Measurements from ENCODE around the gene TBC1D24.

TBC1D24 gene

GRCh38 chr16:2458887-2459646, 15.9 kb upstream of the TBC1D24 start:
- no peaks in the 10 kb centered on the region for H3K36me3 Mint-ChIP-seq
- no peaks in the 10 kb centered on the region for H3K27me3 Mint-ChIP-seq
- H3K4me1 Mint-ChIP-seq (ENCODE audit: low read depth) = peaks cover 7% of the 10 kb centered on the region
- H3K4me3 Mint-ChIP-seq = peak overlapping the region; percentile 92
- no peaks in the 10 kb centered on the region for H3K9me3 Mint-ChIP-seq (ENCODE audit: low read depth)
- peak overlapping the region; percentile 81 for H3K27ac Mint-ChIP-seq

GRCh38 chr16:2459647-2460390, 15.1 kb upstream of the TBC1D24 start, which contains the start of gene TEDC2:
TEDC2 (plus strand) TSS chr16:2460109; CDS start chr16:2460145, 36 bp downstream.
- H3K27ac Mint-ChIP-seq = peak within 1 kb of the TSS; percentile 81
- no peaks in the 10 kb centered on the region for H3K9me3 Mint-ChIP-seq (ENCODE audit: low read depth)
- no peaks in the 10 kb centered on the region for H3K27me3 Mint-ChIP-seq
- H3K4me3 Mint-ChIP-seq = peak within 1 kb of the TSS; percentile 92
- no peaks in the 10 kb centered on the region for H3K36me3 Mint-ChIP-seq
- peaks cover 7% of the 10 kb centered on the region for H3K4me1 Mint-ChIP-seq (ENCODE audit: low read depth)

GRCh38 chr16:2460391-2460713, 14.6 kb upstream of the TBC1D24 start:
- H3K4me1 Mint-ChIP-seq (ENCODE audit: low read depth) = peaks cover 7% of the 10 kb centered on the region
- H3K4me3 Mint-ChIP-seq = peak overlapping the region; percentile 61
- H3K27ac Mint-ChIP-seq = no peak overlapping the region
- no peaks in the 10 kb centered on the region for H3K9me3 Mint-ChIP-seq (ENCODE audit: low read depth)
- no peaks in the 10 kb centered on the region for H3K27me3 Mint-ChIP-seq
- H3K36me3 Mint-ChIP-seq = no peaks in the 10 kb centered on the region

GRCh38 chr16:2460916-2461315, 14.0 kb upstream of the TBC1D24 start:
- Mint-ChIP-seq H3K9me3 (ENCODE audit: low read depth) (no peaks in the 10 kb centered on the region), H3K27ac (no peak overlapping the region), H3K4me3 (peak overlapping the region; percentile 61), H3K36me3 (no peaks in the 10 kb centered on the region), H3K4me1 (ENCODE audit: low read depth) (peaks cover 7% of the 10 kb centered on the region), H3K27me3 (no peaks in the 10 kb centered on the region)

- H3K9me3 Mint-ChIP-seq (ENCODE audit: low read depth) = no peaks in the 10 kb centered on the region
- no peaks in the 10 kb centered on the region for H3K27me3 Mint-ChIP-seq
- H3K4me3 Mint-ChIP-seq = no peak overlapping the region
- peaks cover 7% of the 10 kb centered on the region for H3K4me1 Mint-ChIP-seq (ENCODE audit: low read depth)
- H3K36me3 Mint-ChIP-seq = no peaks in the 10 kb centered on the region
- no peak overlapping the region for H3K27ac Mint-ChIP-seq
Measured at GRCh38 chr16:2462031-2462866, 12.7 kb upstream of the TBC1D24 start.

- Mint-ChIP-seq H3K36me3 (no peaks in the 10 kb centered on the region), H3K4me3 (no peak overlapping the region), H3K27ac (no peak overlapping the region), H3K27me3 (no peaks in the 10 kb centered on the region), H3K4me1 (ENCODE audit: low read depth) (peaks cover 6% of the 10 kb centered on the region), H3K9me3 (ENCODE audit: low read depth) (no peaks in the 10 kb centered on the region)
Measured at GRCh38 chr16:2464333-2464732, 10.6 kb upstream of the TBC1D24 start.

GRCh38 chr16:2465653-2466415, 9.1 kb upstream of the TBC1D24 start:
- Mint-ChIP-seq H3K4me1 (ENCODE audit: low read depth) (peaks cover 7% of the 10 kb centered on the region), H3K27me3 (peaks cover 6% of the 10 kb centered on the region), H3K4me3 (no peak overlapping the region), H3K36me3 (no peaks in the 10 kb centered on the region), H3K27ac (no peak overlapping the region), H3K9me3 (ENCODE audit: low read depth) (no peaks in the 10 kb centered on the region)

GRCh38 chr16:2466667-2467527, 8.0 kb upstream of the TBC1D24 start:
- Mint-ChIP-seq H3K9me3 (ENCODE audit: low read depth) (no peaks in the 10 kb centered on the region), H3K4me3 (peak overlapping the region; percentile 27), H3K27me3 (peaks cover 6% of the 10 kb centered on the region), H3K36me3 (no peaks in the 10 kb centered on the region), H3K27ac (no peak overlapping the region), H3K4me1 (ENCODE audit: low read depth) (peaks cover 7% of the 10 kb centered on the region)

- Mint-ChIP-seq H3K4me1 (ENCODE audit: low read depth) (peaks cover 7% of the 10 kb centered on the region), H3K27ac (no peak overlapping the region), H3K9me3 (ENCODE audit: low read depth) (no peaks in the 10 kb centered on the region), H3K27me3 (peaks cover 6% of the 10 kb centered on the region), H3K4me3 (peak overlapping the region; percentile 27), H3K36me3 (no peaks in the 10 kb centered on the region)
Measured at GRCh38 chr16:2467528-2468232, 7.2 kb upstream of the TBC1D24 start.

GRCh38 chr16:2468233-2468724, 6.6 kb upstream of the TBC1D24 start:
- H3K27me3 Mint-ChIP-seq = peaks cover 6% of the 10 kb centered on the region

GRCh38 chr16:2468725-2469398, 6.1 kb upstream of the TBC1D24 start:
- Mint-ChIP-seq H3K27ac (no peak overlapping the region), H3K27me3 (peaks cover 6% of the 10 kb centered on the region), H3K4me1 (ENCODE audit: low read depth) (peaks cover 8% of the 10 kb centered on the region), H3K4me3 (no peak overlapping the region), H3K9me3 (ENCODE audit: low read depth) (no peaks in the 10 kb centered on the region), H3K36me3 (no peaks in the 10 kb centered on the region)

More at GRCh38 chr16:2468233-2468724, 6.6 kb upstream of the TBC1D24 start:
- Mint-ChIP-seq H3K9me3 (ENCODE audit: low read depth) (no peaks in the 10 kb centered on the region), H3K36me3 (no peaks in the 10 kb centered on the region), H3K27ac (no peak overlapping the region), H3K4me1 (ENCODE audit: low read depth) (peaks cover 7% of the 10 kb centered on the region), H3K4me3 (peak overlapping the region; percentile 40)

- H3K4me1 Mint-ChIP-seq (ENCODE audit: low read depth) = peaks cover 8% of the 10 kb centered on the region
- peak overlapping the region; percentile 47 for H3K4me3 Mint-ChIP-seq
- H3K36me3 Mint-ChIP-seq = no peaks in the 10 kb centered on the region
- no peaks in the 10 kb centered on the region for H3K9me3 Mint-ChIP-seq (ENCODE audit: low read depth)
- peaks cover 6% of the 10 kb centered on the region for H3K27me3 Mint-ChIP-seq
- no peak overlapping the region for H3K27ac Mint-ChIP-seq
Measured at GRCh38 chr16:2469399-2470233, 5.3 kb upstream of the TBC1D24 start.
